Natural killer cell (primary cell): ENCODE data around the gene MTOR. TPM values are rescaled to one million over a fixed set of nuclear protein-coding genes. Genes with fewer than 3 reads are reported as not detected.
A peak's percentile ranks its signal among the peaks of the same experiment; 100 is the strongest.
"Not testable (repeated sequence)": the region's sequence is repeated elsewhere in the genome, so short reads cannot be mapped to it uniquely, and the experiment has no call there.

Source experiments
- ATAC-seq, 3 donors: fragments of 150-1000 bp in 2 of 3; fragments of 200-7000 bp in 1 of 3; cut with Tn5 transposase; 1 replicate in 1 of 3; 2 replicates in 2 of 3; pipeline ENCODE4 v1.10.0; 2021; ENCODE audit warnings: mild to moderate bottlenecking in 2 of 3, moderate library complexity in 2 of 3
- DNase-seq, 2 donors: peaks; one replicate each; pipeline versions ENCODE4 v3.0.0 to v3.0.0-alpha.2; 2013 to 2021; ENCODE audit warnings: mixed read lengths in 1 of 2
- H3K27ac ChIP-seq: one replicate; pipeline ENCODE4 v1.5.1; 2013; ENCODE audit warnings: mild to moderate bottlenecking, low read length
- H3K27me3 ChIP-seq: one replicate; pipeline ENCODE4 v1.6.1; 2013; ENCODE audit warnings: low read length; ENCODE audit not compliant: control insufficient read depth, insufficient read depth
- H3K36me3 ChIP-seq: one replicate; pipeline ENCODE4 v1.6.1; 2013; ENCODE audit warnings: low read length; ENCODE audit not compliant: control insufficient read depth, insufficient read depth
- H3K4me1 ChIP-seq: one replicate; pipeline ENCODE4 v1.6.1; 2013; ENCODE audit warnings: low read length; ENCODE audit not compliant: control insufficient read depth, insufficient read depth
- H3K4me3 ChIP-seq: one replicate; pipeline ENCODE4 v1.5.1; 2013; ENCODE audit warnings: low read length
- H3K9me3 ChIP-seq: one replicate; pipeline ENCODE4 v1.6.1; 2013; ENCODE audit warnings: low read length; ENCODE audit not compliant: control insufficient read depth, insufficient read depth
- H3K27ac Mint-ChIP-seq, 2 donors: one replicate each; pipeline ENCODE4 v1.8.0; 2022; ENCODE audit warnings: mild to moderate bottlenecking in 2 of 2, mixed read lengths in 2 of 2, moderate library complexity in 1 of 2
- H3K27me3 Mint-ChIP-seq, 2 donors: one replicate each; pipeline ENCODE4 v1.8.0; 2022; ENCODE audit warnings: low read depth in 2 of 2, mixed read lengths in 2 of 2
- H3K36me3 Mint-ChIP-seq: one replicate; pipeline ENCODE4 v1.8.0; 2022; ENCODE audit warnings: mixed read lengths
- H3K4me1 Mint-ChIP-seq, 2 donors: one replicate each; pipeline ENCODE4 v1.8.0; 2022; ENCODE audit warnings: mixed read lengths in 2 of 2
- H3K4me3 Mint-ChIP-seq: one replicate; pipeline ENCODE4 v1.8.0; 2022; ENCODE audit warnings: mild to moderate bottlenecking, moderate library complexity, mixed read lengths
- H3K9me3 Mint-ChIP-seq, 2 donors: one replicate each; pipeline ENCODE4 v1.8.0; 2022; ENCODE audit warnings: mixed read lengths in 2 of 2
- WGBS: methylation state at CpG from one replicate; pipeline ENCODE4 v1.1.7; 2013; ENCODE audit warnings: missing lambda C conversion rate; ENCODE audit not compliant: insufficient coverage; 5-methylcytosine and 5-hydroxymethylcytosine counted together
- intact Hi-C: fragments of 100-400 bp; cut with micrococcal nuclease; formaldehyde crosslinking; loops from one replicate; pipeline ENCODE4 v1.14.2; 2022
- total RNA-seq, 4 donors: library from RNA; stranded (reverse); fragments of 120-200 nt in 1 of 4; gene quantifications; one replicate each; pipeline versions ENCODE4 v1.2.3 to v1.2.4, GENCODE V29; 2013 to 2022
- TF ChIP-seq, protein P1 (sequence below): fragments of 200-600 bp; IDR thresholded peaks from one replicate; pipeline ENCODE4 v1.8.0; 2022; ENCODE audit warnings: antibody characterized with exemption

Gene MTOR
- total RNA-seq, 3 donors from 2014 or later (not counting 1 experiment from before 2014, with no cell fraction given): 42.7 to 54.6 (median 43.7) TPM

DNA sequence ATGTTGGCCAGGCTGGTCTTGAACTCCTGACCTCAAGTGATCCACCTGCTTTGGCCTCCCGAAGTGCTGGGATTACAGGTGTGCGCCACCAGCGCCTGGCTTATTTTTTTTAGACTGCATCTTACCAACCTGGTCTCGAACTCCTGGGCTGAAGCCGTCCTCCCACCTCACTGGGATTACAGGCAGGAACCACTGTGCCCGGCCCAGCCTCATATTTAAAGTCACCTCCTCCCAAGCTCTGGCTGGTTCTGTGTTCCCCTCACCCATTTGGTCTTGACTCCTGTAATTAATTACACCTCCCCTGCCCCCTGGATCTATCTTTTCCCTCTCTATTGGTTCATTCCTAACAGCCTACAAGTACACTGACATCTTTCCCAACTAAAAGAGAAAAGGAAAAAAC is 161.0 kb downstream of the MTOR start:
- Mint-ChIP-seq H3K4me1 (peaks cover 13 to 16% of the 10 kb centered on the region in 2 donors), H3K36me3 (peaks cover 5% of the 10 kb centered on the region), H3K9me3 (no peaks in the 10 kb centered on the region), H3K27ac (peak overlapping the region in 1 of 2 donors; percentile 25), H3K4me3 (peak overlapping the region; percentile 79), H3K27me3 (no peaks in the 10 kb centered on the region)
- H3K4me1 ChIP-seq: peaks cover 13% of the 10 kb centered on the region
- H3K4me3 ChIP-seq: no peak overlapping the region
- no peak overlapping the region for H3K27ac ChIP-seq
- intact Hi-C loops: no loop called here
- no peaks in the 10 kb centered on the region for H3K27me3 ChIP-seq
- no peaks in the 10 kb centered on the region for H3K9me3 ChIP-seq
- 95% methylated on average over 6 of the region's 6 CpGs for WGBS
- no peak for ATAC-seq
- H3K36me3 ChIP-seq: peaks cover 9% of the 10 kb centered on the region
- DNase-seq: no peak
- TF ChIP-seq, protein P1, sequence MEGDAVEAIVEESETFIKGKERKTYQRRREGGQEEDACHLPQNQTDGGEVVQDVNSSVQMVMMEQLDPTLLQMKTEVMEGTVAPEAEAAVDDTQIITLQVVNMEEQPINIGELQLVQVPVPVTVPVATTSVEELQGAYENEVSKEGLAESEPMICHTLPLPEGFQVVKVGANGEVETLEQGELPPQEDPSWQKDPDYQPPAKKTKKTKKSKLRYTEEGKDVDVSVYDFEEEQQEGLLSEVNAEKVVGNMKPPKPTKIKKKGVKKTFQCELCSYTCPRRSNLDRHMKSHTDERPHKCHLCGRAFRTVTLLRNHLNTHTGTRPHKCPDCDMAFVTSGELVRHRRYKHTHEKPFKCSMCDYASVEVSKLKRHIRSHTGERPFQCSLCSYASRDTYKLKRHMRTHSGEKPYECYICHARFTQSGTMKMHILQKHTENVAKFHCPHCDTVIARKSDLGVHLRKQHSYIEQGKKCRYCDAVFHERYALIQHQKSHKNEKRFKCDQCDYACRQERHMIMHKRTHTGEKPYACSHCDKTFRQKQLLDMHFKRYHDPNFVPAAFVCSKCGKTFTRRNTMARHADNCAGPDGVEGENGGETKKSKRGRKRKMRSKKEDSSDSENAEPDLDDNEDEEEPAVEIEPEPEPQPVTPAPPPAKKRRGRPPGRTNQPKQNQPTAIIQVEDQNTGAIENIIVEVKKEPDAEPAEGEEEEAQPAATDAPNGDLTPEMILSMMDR: no peak

DNA sequence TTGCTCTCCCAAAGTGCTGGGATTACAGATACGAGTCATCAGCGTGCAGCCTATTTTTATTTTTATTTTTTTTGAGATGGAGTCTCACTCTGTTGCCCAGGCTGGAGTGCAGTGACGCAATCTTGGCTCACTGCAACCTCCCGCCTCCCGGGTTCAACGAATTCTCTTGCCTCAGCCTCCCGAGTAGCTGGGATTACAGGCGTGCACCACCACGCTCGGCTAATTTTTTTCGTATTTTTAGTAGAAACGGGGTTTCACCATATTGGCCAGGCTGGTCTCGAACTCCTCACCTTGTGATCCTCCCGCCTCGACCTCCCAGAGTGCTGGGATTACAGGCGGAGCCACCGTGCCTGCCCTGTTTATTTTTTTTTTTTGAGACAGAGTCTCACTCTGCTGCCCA is 161.5 kb downstream of the MTOR start:
- H3K4me3 ChIP-seq, H3K9me3 ChIP-seq, H3K27me3 ChIP-seq, DNase-seq, H3K9me3 Mint-ChIP-seq, H3K27ac Mint-ChIP-seq, H3K4me3 Mint-ChIP-seq, intact Hi-C loops, H3K36me3 ChIP-seq, H3K27ac ChIP-seq, H3K27me3 Mint-ChIP-seq, ATAC-seq, H3K36me3 Mint-ChIP-seq: not testable (repeated sequence)
- 97% methylated on average over 17 of the region's 17 CpGs for WGBS
- H3K4me1 Mint-ChIP-seq: peaks cover 13 to 16% of the 10 kb centered on the region in 2 donors
- peaks cover 13% of the 10 kb centered on the region for H3K4me1 ChIP-seq

DNA sequence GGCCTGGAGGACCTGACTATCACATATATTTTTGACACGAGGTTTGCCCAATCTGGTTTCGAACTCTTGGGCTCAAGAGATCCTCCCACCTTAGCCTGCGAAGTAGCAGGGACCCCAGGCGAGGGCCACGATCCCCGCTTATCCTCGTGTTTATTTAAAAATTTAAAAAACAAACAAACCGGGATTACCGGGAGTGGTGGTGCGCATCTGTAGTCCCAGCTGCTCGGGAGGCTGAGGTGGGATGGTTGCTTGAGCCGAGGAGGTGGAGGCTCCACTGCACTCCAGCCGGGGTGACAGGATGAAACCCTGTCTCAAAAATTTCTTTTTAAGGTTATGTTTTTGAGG is 162.2 kb downstream of the MTOR start:
- no peak for ATAC-seq
- Histone ChIP-seq H3K27ac (peak overlapping the region; percentile 71), H3K4me3 (peak overlapping the region; percentile 88), H3K9me3 (no peaks in the 10 kb centered on the region), H3K4me1 (peaks cover 13% of the 10 kb centered on the region), H3K36me3 (peaks cover 13% of the 10 kb centered on the region), H3K27me3 (no peaks in the 10 kb centered on the region)
- Mint-ChIP-seq H3K9me3 (no peaks in the 10 kb centered on the region), H3K4me1 (peaks cover 13 to 16% of the 10 kb centered on the region in 2 donors), H3K4me3 (peak overlapping the region; percentile 98), H3K27me3 (no peaks in the 10 kb centered on the region), H3K27ac (peak overlapping the region; percentile 89 to 92), H3K36me3 (no peaks in the 10 kb centered on the region)
- no peak for DNase-seq
- 78% methylated on average over 13 of the region's 13 CpGs for WGBS
- intact Hi-C loops: no loop called here
- TF ChIP-seq, protein P1: no peak

DNA sequence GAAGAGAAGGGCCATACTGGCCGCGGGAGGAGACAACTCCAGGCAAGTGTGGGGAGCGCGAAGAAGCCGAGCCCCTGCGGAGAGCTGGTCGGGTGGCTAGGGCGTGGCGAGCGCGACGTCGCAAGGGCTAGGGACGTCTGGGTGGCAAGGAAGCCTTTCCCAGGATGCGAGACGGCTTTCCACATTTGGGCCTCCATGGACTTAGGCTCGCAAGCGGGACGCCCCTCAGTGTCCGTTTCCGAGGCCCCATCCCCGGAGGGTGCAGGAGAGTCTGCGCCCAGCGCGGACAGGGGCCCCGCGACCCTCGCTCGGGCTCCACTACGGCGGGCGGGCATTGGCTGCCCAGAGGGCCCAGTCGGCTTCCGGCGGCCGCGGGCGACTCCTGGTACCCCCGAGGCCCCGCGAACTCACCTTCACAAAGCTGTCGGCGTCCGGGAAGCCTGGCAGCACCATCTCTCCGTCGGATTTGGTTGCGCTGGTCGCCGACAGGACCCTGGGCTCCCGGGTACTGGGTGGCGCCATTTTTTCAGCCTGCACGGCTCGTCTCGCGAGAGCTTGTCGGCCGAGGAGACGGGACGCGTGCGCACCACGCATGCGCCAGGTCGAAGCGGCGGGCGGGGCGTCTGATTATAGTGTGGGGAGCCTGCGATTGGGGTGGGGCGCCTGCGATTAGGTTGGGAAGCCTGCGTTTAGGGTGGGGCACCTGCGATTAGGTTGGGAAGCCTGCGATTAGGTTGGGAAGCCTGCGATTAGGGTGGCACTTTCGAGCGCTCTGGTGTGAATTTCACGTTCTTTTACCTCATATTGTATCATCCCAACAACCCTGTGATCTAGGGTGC is 162.8 kb downstream of the MTOR start, which contains the start of gene EXOSC10:
Gene EXOSC10 (minus strand): TSS at position 560 of the 839 bp plus-strand sequence. CDS start 38 bp downstream, at position 522.
- TF ChIP-seq, protein P1: no peak
- ATAC-seq (peak; percentile 96 to 98 (median 98)), DNase-seq (peak; percentile 93 to 97)
- intact Hi-C loops: loop anchor here (1.0 kb wide), 2 partner anchors 39 to 62 kb away; partner anchors contain the start of gene SRM
- Histone ChIP-seq H3K36me3 (peaks cover 19% of the 10 kb centered on the region), H3K4me3 (peak within 1 kb of the TSS; percentile 88), H3K9me3 (no peaks in the 10 kb centered on the region), H3K27me3 (no peaks in the 10 kb centered on the region), H3K27ac (peak within 1 kb of the TSS; percentile 71), H3K4me1 (peaks cover 13% of the 10 kb centered on the region)
- under 1% methylated on average over 78 of the region's 78 CpGs for WGBS
- no peaks in the 10 kb centered on the region for H3K36me3 Mint-ChIP-seq
- no peaks in the 10 kb centered on the region for H3K27me3 Mint-ChIP-seq
- H3K9me3 Mint-ChIP-seq: no peaks in the 10 kb centered on the region
- H3K27ac Mint-ChIP-seq: peak within 1 kb of the TSS; percentile 89 to 92
- H3K4me3 Mint-ChIP-seq: peak within 1 kb of the TSS; percentile 98
- H3K4me1 Mint-ChIP-seq: peaks cover 13 to 16% of the 10 kb centered on the region in 2 donors
